Neuronal stem cell (in vitro differentiated cells): ENCODE data around the gene RAP1GAP2.
A peak's percentile ranks its signal among the peaks of the same experiment; 100 is the strongest.

ENCODE experiments used
- DNase-seq: peaks from one replicate; pipeline ENCODE4 v3.0.0-alpha.2; 2013; ENCODE audit warnings: low spot score
- H2AFZ ChIP-seq: one replicate; pipeline ENCODE4 v1.6.1; 2013; ENCODE audit warnings: mild to moderate bottlenecking, low read length, inconsistent platforms
- H2AK5ac ChIP-seq: 2 replicates; pipeline ENCODE4 v1.6.1; 2013; ENCODE audit warnings: low read depth, mild to moderate bottlenecking, inconsistent platforms, low read length, moderate library complexity, mixed read lengths
- H2BK120ac ChIP-seq: 2 replicates; pipeline ENCODE4 v1.6.1; 2013; ENCODE audit warnings: low read depth, mild to moderate bottlenecking, inconsistent platforms, low read length, moderate library complexity, mixed read lengths
- H2BK12ac ChIP-seq: one replicate; pipeline ENCODE4 v1.6.1; 2013; ENCODE audit warnings: low read length, inconsistent platforms
- H2BK15ac ChIP-seq: 2 replicates; pipeline ENCODE4 v1.6.1; 2013; ENCODE audit warnings: mild to moderate bottlenecking, low read length, inconsistent platforms, mixed read lengths
- H2BK5ac ChIP-seq: one replicate; pipeline ENCODE4 v1.6.1; 2013; ENCODE audit warnings: inconsistent platforms, mild to moderate bottlenecking, low read length, moderate library complexity
- H3K14ac ChIP-seq: one replicate; pipeline ENCODE4 v1.6.1; 2013; ENCODE audit warnings: low read length, inconsistent platforms
- H3K18ac ChIP-seq: 2 replicates; pipeline ENCODE4 v1.6.1; 2013; ENCODE audit warnings: low read length, inconsistent platforms
- H3K23ac ChIP-seq: 2 replicates; pipeline ENCODE4 v1.6.1; 2013; ENCODE audit warnings: low read depth, mild to moderate bottlenecking, mixed read lengths, low read length, inconsistent platforms; ENCODE audit not compliant: poor library complexity
- H3K27ac ChIP-seq: replicated peaks from 3 replicates; pipeline ENCODE4 v1.5.1; 2013; ENCODE audit warnings: low read length, inconsistent platforms
- H3K27me3 ChIP-seq, 3 experiments: 2 replicates each; pipeline ENCODE4 v1.6.1; 2013; ENCODE audit warnings: low read length in 3 of 3, mild to moderate bottlenecking in 2 of 3, inconsistent platforms in 1 of 3, low read depth in 1 of 3, mixed read lengths in 1 of 3, moderate library complexity in 1 of 3; ENCODE audit not compliant: control insufficient read depth in 3 of 3, insufficient read depth in 3 of 3
- H3K36me3 ChIP-seq, 2 donors: replicated peaks in 1 of 2; 2 replicates each; pipeline ENCODE4 v1.6.1; 2013; ENCODE audit warnings: low read length in 2 of 2; ENCODE audit not compliant: control insufficient read depth in 2 of 2, insufficient read depth in 2 of 2
- H3K4ac ChIP-seq: 2 replicates; pipeline ENCODE4 v1.6.1; 2013; ENCODE audit warnings: inconsistent platforms, mild to moderate bottlenecking, low read length, moderate library complexity
- H3K4me1 ChIP-seq, 2 donors: 1 replicate in 1 of 2; 2 replicates in 1 of 2; pipeline ENCODE4 v1.6.1; 2013; ENCODE audit warnings: low read length in 2 of 2, low read depth in 1 of 2; ENCODE audit not compliant: control insufficient read depth in 2 of 2, insufficient read depth in 1 of 2
- H3K4me2 ChIP-seq: one replicate; pipeline ENCODE4 v1.6.1; 2013; ENCODE audit warnings: mild to moderate bottlenecking, low read length, inconsistent platforms; ENCODE audit not compliant: insufficient read depth, poor library complexity, severe bottlenecking
- H3K4me3 ChIP-seq, 2 donors: 2 replicates each; pipeline ENCODE4 v1.5.1; 2013; ENCODE audit warnings: low read length in 2 of 2, mild to moderate bottlenecking in 2 of 2, inconsistent platforms in 1 of 2, moderate library complexity in 1 of 2
- H3K79me1 ChIP-seq: one replicate; pipeline ENCODE4 v1.6.1; 2013; ENCODE audit warnings: low read depth, mild to moderate bottlenecking, inconsistent platforms, low read length, moderate library complexity
- H3K9ac ChIP-seq: one replicate; pipeline ENCODE4 v1.6.1; 2013; ENCODE audit warnings: mild to moderate bottlenecking, low read depth, low read length, inconsistent platforms; ENCODE audit not compliant: poor library complexity
- H3K9me3 ChIP-seq, 2 donors: replicated peaks in 1 of 2; 2 replicates each; pipeline versions ENCODE3 to v1.6.1; 2013; ENCODE audit warnings: low read length in 2 of 2, mild to moderate bottlenecking in 2 of 2, inconsistent platforms in 1 of 2, low read depth in 1 of 2, mixed read lengths in 1 of 2, moderate library complexity in 1 of 2; ENCODE audit not compliant: control insufficient read depth in 2 of 2, insufficient read depth in 1 of 2
- H4K8ac ChIP-seq: one replicate; pipeline ENCODE4 v1.6.1; 2013; ENCODE audit warnings: low read depth, mild to moderate bottlenecking, inconsistent platforms, low read length, moderate library complexity
- H4K91ac ChIP-seq: one replicate; pipeline ENCODE4 v1.6.1; 2013; ENCODE audit warnings: low read length, low read depth, mild to moderate bottlenecking, inconsistent platforms; ENCODE audit not compliant: poor library complexity
- WGBS, 2 donors: extraction: QIAGEN DNeasy Blood & Tissue Kit; methylation state at CpG; one replicate each; pipeline ENCODE4 v1.1.7; 2013; ENCODE audit warnings: missing lambda C conversion rate in 2 of 2, mixed read lengths in 1 of 2; ENCODE audit not compliant: insufficient read length in 2 of 2, insufficient replicate concordance in 1 of 2; ENCODE audit errors: extremely low coverage in 2 of 2; 5-methylcytosine and 5-hydroxymethylcytosine counted together

Gene RAP1GAP2

DNA sequence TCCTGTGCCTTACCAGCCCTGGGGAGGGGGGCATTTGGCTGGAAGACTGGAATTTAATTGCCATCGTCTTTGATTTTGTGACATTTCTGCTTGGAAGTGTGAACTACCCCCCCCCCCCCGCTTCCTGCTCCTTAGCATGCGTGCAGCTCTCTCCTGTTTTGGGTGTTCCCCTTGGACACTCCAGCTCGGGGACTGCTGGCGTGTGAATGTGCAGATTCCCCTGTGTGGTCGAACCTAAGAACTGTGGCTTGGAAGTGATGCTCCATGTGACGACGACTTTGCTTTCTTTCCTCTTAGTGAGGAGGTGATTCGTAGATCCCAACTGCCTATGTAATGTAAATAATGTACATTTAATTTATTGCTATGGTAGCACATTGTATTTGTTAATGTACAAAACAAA, 241.0 kb downstream of the RAP1GAP2 start:
- H3K4me3 ChIP-seq, result no peak overlapping the region
- H3K27me3 ChIP-seq, result peaks cover 0 to 7% (median 0%) of the 10 kb centered on the region in 3 experiments
- no peak overlapping the region for H3K4me2 ChIP-seq
- no peak overlapping the region for H2BK120ac ChIP-seq
- H3K36me3 ChIP-seq, result no peaks in the 10 kb centered on the region
- H2BK12ac ChIP-seq, result no peak overlapping the region
- no peak overlapping the region for H2BK15ac ChIP-seq
- H3K14ac ChIP-seq, result no peak overlapping the region
- H3K18ac ChIP-seq, result peak overlapping the region; percentile 44
- H3K23ac ChIP-seq, result no peak overlapping the region
- H4K8ac ChIP-seq, result no peak overlapping the region
- no peak overlapping the region for H3K4ac ChIP-seq
- H2BK5ac ChIP-seq, result no peak overlapping the region
- no peak overlapping the region for H3K9ac ChIP-seq
- peaks cover 0 to 5% of the 10 kb centered on the region in 2 donors for H3K4me1 ChIP-seq
- WGBS, 2 donors, result no CpG with 5 or more reads among the region's 9 CpGs
- peaks cover 3% of the 10 kb centered on the region for H3K79me1 ChIP-seq
- H2AFZ ChIP-seq, result no peak overlapping the region
- no peak for DNase-seq
- H2AK5ac ChIP-seq, result no peak overlapping the region
- H3K27ac ChIP-seq, result no peak overlapping the region
- H4K91ac ChIP-seq, result no peak overlapping the region
- no peaks in the 10 kb centered on the region for H3K9me3 ChIP-seq

- WGBS, 2 donors, result no CpG with 5 or more reads among the region's 5 CpGs
- Histone ChIP-seq H3K27ac (no peak overlapping the region), H3K4me1 (no peaks in the 10 kb centered on the region), H3K36me3 (no peaks in the 10 kb centered on the region), H2BK5ac (no peak overlapping the region), H3K9ac (no peak overlapping the region), H3K4me3 (no peak overlapping the region), H2BK12ac (no peak overlapping the region), H3K79me1 (peaks cover 3% of the 10 kb centered on the region), H4K91ac (no peak overlapping the region), H3K18ac (no peak overlapping the region), H3K4ac (no peak overlapping the region), H4K8ac (no peak overlapping the region), H3K14ac (no peak overlapping the region), H2AFZ (no peak overlapping the region), H2BK120ac (no peak overlapping the region), H3K9me3 (peaks cover 0 to 6% of the 10 kb centered on the region in 2 donors), H2AK5ac (no peak overlapping the region), H2BK15ac (no peak overlapping the region), H3K4me2 (no peak overlapping the region), H3K23ac (no peak overlapping the region), H3K27me3 (peaks cover 0 to 7% (median 0%) of the 10 kb centered on the region in 3 experiments)
- no peak for DNase-seq
These were observed 242.7 kb downstream of the RAP1GAP2 start for GRCh38 chr17:3038941-3039340.

GRCh38 chr17:3039736-3040135, 243.5 kb downstream of the RAP1GAP2 start:
- Histone ChIP-seq H3K4me2 (no peak overlapping the region), H3K4ac (no peak overlapping the region), H3K18ac (no peak overlapping the region), H2AK5ac (no peak overlapping the region), H3K9ac (no peak overlapping the region), H3K14ac (no peak overlapping the region), H2BK15ac (no peak overlapping the region), H2BK12ac (no peak overlapping the region), H3K4me1 (no peaks in the 10 kb centered on the region), H2BK5ac (no peak overlapping the region), H3K9me3 (peaks cover 0 to 12% of the 10 kb centered on the region in 2 donors), H4K8ac (no peak overlapping the region), H3K4me3 (no peak overlapping the region), H2AFZ (no peak overlapping the region), H3K79me1 (peaks cover under 1% of the 10 kb centered on the region), H3K23ac (no peak overlapping the region), H3K36me3 (no peaks in the 10 kb centered on the region), H3K27me3 (peaks cover 0 to 7% (median 0%) of the 10 kb centered on the region in 3 experiments), H3K27ac (no peak overlapping the region), H4K91ac (no peak overlapping the region), H2BK120ac (no peak overlapping the region)
- no peak for DNase-seq
- WGBS, 2 donors, result no CpG with 5 or more reads among the region's 6 CpGs

DNA sequence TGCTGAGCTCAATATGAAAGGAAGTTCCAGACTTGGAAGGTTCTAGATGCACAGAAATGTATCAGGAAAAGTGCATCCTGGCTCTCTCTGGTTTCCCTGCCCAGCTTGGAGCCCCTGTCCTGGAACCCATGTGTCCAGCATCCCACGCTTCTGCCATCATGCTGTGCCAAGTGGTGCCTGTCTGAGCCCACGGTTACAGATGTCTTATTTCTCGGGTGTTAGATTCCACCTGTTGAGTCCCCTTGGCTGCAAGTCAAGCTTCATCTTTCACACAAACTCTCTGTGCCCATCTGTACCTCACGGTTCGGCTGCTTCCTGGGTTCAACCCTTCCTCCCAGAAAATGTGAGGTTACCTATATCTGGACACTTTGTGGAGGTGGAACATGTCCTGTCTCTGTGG, 244.6 kb downstream of the RAP1GAP2 start:
- Histone ChIP-seq H3K9me3 (peaks cover 0 to 12% of the 10 kb centered on the region in 2 donors), H3K4ac (no peak overlapping the region), H2BK5ac (no peak overlapping the region), H3K4me1 (no peaks in the 10 kb centered on the region), H3K4me2 (no peak overlapping the region), H2BK12ac (no peak overlapping the region), H2BK120ac (no peak overlapping the region), H3K4me3 (no peak overlapping the region), H2AK5ac (no peak overlapping the region), H3K18ac (no peak overlapping the region), H3K79me1 (no peaks in the 10 kb centered on the region), H2BK15ac (no peak overlapping the region), H3K27me3 (peaks cover 0 to 7% (median 0%) of the 10 kb centered on the region in 3 experiments), H3K9ac (no peak overlapping the region), H4K91ac (no peak overlapping the region), H2AFZ (no peak overlapping the region), H3K14ac (no peak overlapping the region), H3K36me3 (no peaks in the 10 kb centered on the region), H4K8ac (no peak overlapping the region), H3K27ac (no peak overlapping the region), H3K23ac (no peak overlapping the region)
- no CpG with 5 or more reads among the region's 5 CpGs for WGBS, 2 donors
- no peak for DNase-seq
